ENCODE measurements around the gene BSG. TPM values are rescaled to one million over a fixed set of nuclear protein-coding genes. Genes with fewer than 3 reads are reported as not detected.

The BSG gene
- total and polyA plus RNA-seq, 9 of the 15 experiments (the other 6 are each of a cell fraction or from before 2014, with no cell fraction given), result 4.6 to 495 (median 187) TPM

DNA sequence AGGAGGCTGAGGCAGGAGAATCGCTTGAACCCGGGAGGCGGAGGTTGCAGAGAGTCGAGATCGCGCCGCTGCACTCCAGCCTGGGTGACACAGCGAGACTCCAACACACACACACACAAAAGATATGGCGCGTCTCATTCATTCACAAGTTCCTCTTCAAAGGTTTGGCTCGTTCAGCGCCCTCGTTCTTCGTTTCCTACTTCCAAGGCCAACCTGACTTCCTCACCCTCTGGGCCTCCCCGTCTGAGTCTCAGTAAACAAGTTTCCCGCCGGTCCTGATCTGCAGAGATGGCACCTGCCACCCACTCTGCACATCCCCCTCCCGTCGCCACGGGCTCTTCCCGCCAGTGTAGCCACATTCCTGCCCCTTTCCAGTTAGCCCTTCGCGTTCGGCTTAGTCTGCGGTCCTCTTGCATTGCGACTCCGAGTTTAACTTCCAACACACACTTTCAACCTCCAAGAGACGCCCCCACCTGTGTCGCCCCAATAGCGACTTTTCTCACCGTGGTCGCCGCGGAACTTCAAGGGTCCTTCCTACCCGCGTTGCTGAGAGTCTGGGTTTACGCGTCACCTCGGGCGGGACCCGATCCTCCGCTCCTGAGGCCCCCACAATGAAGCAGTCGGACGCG, 1.3 kb upstream of the BSG start (continued):
- TF ChIP-seq RERE (CRISPR knock-in tag; IDR thresholded peaks at IDR 0.05; ENCODE audit: borderline replicate concordance), result no peak
- no peak for TF ChIP-seq ZNF408 (CRISPR knock-in tag; IDR thresholded peaks at IDR 0.05; ENCODE audit: low read depth)
- TF ChIP-seq STAT5A (IDR thresholded peaks at IDR 0.05; ENCODE audit: borderline replicate concordance, low read length), result no peak
- no peak for TF ChIP-seq ATF1 (CRISPR knock-in tag; IDR thresholded peaks at IDR 0.05)
- peak; percentile 49; the same call in 1 of the 2 replicates for TF ChIP-seq ATF1 (tag; IDR thresholded peaks at IDR 0.05)
- TF ChIP-seq STAG1 (CRISPR knock-in tag; IDR thresholded peaks at IDR 0.05; ENCODE audit: borderline replicate concordance), result no peak
- no peak for TF ChIP-seq MXI1 (IDR thresholded peaks at IDR 0.05; ENCODE audit: low read depth, low read length)
- TF ChIP-seq, protein P1, sequence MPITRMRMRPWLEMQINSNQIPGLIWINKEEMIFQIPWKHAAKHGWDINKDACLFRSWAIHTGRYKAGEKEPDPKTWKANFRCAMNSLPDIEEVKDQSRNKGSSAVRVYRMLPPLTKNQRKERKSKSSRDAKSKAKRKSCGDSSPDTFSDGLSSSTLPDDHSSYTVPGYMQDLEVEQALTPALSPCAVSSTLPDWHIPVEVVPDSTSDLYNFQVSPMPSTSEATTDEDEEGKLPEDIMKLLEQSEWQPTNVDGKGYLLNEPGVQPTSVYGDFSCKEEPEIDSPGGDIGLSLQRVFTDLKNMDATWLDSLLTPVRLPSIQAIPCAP (CRISPR knock-in tag; IDR thresholded peaks at IDR 0.05; ENCODE audit: borderline replicate concordance), result no peak
- TF ChIP-seq SREBF2 (CRISPR knock-in tag; IDR thresholded peaks at IDR 0.05), result no peak
- no peak for TF ChIP-seq HNRNPL (IDR thresholded peaks at IDR 0.05; ENCODE audit: low read depth, low read length)
- TF ChIP-seq ELK1 (CRISPR knock-in tag; IDR thresholded peaks at IDR 0.05), result no peak
- TF ChIP-seq ILF3 (IDR thresholded peaks at IDR 0.05; ENCODE audit: borderline replicate concordance), result no peak
- TF ChIP-seq USF2 (CRISPR knock-in tag; IDR thresholded peaks at IDR 0.05), result no peak
- no peak for TF ChIP-seq ZNF707 (CRISPR knock-in tag; conservative IDR thresholded peaks at IDR 0.05)
- no peak for TF ChIP-seq ZNF12 (CRISPR knock-in tag; IDR thresholded peaks at IDR 0.05)
- no peak; a peak in 1 of 4 replicates for TF ChIP-seq SIN3A (IDR thresholded peaks at IDR 0.05; ENCODE audit: borderline replicate concordance in 2 of 2, control insufficient read depth in 1 of 2, low read depth in 2 of 2, low read length in 2 of 2)
- TF ChIP-seq NKRF (IDR thresholded peaks at IDR 0.05; ENCODE audit: borderline replicate concordance), result no peak; the same call in 1 of the 2 replicates
